GM12872 (cell line): ENCODE data around the gene TMEM123.

ENCODE experiments used
- TF ChIP-seq, protein P1 (sequence below): IDR thresholded peaks from 3 replicates; pipeline ENCODE4 v1.5.1; 2011; ENCODE audit warnings: low read depth, mild to moderate bottlenecking, low read length, moderate library complexity; ENCODE audit not compliant: insufficient read depth

TMEM123 gene

DNA sequence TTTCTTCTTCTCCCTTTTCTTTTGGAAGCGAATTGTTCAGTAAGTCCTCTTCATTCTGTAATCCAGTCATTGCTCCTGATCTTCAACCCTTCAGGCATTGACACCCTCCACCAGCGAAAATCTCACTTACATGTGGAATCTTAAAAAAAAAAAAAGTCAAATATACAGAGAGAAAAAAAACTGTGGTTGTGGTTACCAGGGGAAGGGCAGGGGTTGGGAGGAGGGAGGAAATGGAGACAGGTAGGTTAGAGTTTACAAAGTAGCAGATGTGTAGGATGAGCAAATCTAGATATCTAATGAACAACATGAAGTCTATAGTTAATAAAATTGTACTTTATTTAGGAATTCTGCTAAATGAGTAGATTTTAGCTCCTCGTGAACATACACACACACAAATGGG is 17.7 kb upstream of the TMEM123 start:
- TF ChIP-seq, protein P1, sequence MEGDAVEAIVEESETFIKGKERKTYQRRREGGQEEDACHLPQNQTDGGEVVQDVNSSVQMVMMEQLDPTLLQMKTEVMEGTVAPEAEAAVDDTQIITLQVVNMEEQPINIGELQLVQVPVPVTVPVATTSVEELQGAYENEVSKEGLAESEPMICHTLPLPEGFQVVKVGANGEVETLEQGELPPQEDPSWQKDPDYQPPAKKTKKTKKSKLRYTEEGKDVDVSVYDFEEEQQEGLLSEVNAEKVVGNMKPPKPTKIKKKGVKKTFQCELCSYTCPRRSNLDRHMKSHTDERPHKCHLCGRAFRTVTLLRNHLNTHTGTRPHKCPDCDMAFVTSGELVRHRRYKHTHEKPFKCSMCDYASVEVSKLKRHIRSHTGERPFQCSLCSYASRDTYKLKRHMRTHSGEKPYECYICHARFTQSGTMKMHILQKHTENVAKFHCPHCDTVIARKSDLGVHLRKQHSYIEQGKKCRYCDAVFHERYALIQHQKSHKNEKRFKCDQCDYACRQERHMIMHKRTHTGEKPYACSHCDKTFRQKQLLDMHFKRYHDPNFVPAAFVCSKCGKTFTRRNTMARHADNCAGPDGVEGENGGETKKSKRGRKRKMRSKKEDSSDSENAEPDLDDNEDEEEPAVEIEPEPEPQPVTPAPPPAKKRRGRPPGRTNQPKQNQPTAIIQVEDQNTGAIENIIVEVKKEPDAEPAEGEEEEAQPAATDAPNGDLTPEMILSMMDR, result no peak

DNA sequence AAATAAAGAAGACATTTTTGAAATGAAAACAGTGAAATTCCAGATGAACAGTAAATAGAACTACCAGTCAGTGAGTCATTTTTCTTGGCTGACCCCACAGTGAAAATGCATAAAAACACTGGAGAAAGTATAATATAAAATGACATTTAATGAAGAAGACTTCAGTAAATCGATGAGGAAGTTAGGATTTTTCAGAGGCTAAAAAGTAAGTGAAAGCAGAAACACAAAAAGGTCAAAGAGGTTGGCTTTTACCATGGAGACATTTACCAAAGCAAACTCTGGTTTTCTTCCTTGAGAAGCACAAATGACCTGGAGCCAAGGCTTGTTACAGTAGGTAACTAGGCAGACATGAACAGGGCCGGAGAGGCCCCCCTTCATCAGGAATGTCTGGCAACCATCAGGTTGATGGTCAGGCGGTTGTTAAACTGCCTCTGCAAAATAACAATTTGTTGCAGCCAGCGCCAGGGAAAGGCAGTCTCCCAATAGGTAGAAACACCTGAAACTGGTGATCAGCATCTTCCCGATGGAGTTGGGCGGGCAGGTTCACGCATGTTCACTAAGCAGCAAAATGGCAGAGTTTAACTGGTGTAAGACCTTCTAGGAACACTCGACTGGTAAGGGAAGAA is 16.7 kb upstream of the TMEM123 start:
- TF ChIP-seq, protein P1, result no peak

DNA sequence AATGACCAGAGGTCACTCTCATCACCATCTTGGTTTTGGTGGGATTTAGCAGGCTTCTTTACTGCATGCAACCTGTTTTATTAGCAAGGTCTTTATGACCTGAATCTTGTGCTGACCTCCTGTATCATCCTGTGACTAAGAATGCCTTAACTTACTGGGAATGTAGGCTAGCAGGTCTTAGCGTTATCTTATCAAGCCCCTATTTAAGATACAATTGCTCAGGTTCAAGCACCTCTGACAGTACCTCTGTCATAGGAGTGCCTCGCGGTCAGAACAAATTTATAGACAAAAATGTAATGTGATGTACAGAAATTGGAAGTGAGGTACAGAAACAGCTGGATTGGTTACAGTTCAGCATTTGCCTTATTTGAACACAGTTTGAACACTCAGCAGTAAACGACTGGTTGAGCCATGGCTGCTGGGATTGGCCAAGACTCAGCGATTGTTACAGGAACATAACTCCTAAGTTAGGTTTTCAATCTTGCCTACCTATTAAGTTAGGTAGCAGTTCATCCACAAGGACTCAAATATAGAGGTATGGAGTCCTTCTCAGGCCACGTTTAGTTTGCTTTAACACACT is 16.1 kb upstream of the TMEM123 start:
- TF ChIP-seq, protein P1, result no peak

DNA sequence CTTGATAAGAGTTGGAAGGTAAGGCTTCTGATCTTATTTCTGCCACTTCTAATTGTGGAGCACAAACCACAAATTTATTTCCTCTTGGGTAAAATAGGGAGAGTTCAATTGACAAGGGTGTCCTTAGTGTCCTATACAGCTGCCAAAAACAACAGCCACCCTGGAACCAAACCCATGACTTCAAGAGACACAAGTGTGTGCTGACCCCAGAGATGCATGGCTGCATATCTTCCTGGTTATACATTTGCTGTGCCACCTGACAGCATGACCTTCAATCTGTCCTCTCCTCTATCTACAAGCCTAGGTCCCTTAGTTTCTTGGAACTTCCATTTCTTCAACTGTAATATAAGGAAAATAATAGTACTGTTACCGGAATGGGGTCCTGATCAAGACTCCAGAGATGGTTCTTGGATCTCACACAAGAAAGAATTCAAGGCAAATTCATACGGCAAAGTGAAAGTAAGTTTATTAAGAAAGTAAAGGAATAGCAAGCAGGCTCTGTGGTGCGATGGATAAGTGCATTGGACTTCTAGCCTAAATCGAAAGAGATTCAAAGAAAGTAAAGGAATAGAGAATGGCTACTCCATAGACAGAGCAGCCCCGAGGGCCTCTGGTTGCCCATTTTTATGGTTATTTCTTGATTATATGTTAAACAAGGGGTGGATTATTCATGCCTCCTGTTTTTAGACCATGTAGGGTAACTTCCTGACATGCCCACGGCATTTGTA is 15.5 kb upstream of the TMEM123 start:
- TF ChIP-seq, protein P1, result no peak

DNA sequence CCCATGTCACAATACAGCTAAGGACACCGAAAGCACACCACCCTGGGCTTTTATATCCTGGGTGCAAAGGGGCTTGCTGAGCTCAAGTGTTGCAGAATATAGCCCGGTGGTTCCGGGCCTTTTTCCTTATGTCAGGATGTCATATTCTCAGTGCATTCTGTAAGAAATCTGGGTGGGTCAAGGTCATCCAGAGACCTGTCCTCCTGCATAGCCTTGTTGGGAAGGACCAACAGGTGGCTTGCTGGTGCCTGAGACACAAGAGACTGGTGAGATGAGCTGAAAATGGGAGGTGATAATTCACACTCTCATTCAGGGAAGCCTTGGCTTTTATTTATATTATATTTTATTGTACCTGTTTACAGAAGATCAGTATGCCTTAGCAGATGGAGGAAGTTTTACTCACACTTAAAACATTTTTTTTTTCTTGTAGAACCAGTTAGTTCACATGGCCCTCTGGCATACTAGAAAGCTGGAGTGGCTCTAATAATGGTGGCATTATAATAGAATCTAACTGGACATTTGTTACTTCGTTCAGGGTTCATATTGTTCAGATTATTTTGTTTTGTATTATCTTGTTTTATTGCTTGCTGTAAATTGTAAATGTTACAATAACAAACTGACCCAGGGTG is 14.6 kb upstream of the TMEM123 start:
- TF ChIP-seq, protein P1, result no peak

DNA sequence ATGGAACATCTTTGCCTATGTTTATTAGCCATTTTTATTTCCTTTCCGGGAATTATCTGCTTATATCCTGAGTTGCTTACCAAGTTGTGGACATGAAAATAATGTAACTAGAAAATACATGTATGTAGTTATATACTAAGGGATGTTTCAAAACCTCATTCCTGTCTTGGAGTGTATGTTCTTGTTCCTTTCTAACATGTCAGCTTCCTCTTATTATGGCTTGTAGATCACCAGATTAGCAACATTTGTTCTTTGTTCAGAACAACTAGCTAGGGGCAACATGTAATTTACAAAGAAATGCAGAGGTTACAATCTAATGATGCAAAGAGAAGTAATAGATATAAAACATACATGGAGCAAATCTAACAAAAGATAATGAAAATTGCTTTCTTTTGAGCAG is 13.1 kb upstream of the TMEM123 start:
- TF ChIP-seq, protein P1, result no peak

DNA sequence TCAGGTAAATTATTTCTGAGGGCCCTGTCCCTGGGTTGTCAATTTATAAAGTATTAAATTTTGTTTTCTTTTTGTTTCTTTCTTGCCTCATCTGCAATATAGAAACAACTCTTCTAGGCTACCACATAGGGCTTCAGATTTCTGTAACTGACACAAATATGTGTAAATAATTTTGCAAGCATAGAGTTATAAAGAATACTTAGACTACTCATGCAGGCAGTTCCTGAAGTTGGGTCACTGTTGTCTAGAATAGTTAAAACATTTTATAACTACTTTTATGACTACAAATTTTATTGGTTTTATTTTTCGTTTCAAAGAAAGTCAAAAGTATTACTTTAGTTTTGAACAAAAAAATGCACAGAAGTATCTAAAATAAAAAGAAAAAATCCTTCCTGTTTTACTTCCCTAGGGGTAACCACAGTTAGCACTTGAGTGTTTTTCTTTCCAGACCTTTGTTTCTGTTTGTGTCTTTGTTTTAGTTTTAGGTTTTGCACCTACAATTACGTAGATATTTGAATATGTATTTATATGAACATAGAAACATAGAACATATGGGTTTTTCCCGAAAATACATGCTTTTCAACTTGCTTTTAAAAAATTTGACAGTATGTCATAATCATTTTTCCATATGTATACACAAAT is 12.4 kb upstream of the TMEM123 start:
- TF ChIP-seq, protein P1, result no peak
